ENCODE measurements around the gene MLLT10.

The MLLT10 gene

GRCh38 chr10:21501091-21501490, 32.9 kb upstream of the MLLT10 start:
- TF ChIP-seq CTCF (IDR thresholded peaks at IDR 0.05; ENCODE audit: insufficient read depth, missing control alignments): no peak
- no peak for FAIRE-seq
- DNase-seq (ENCODE audit: insufficient read length, low spot score): no peak

GRCh38 chr10:21501731-21502347, 32.2 kb upstream of the MLLT10 start:
- no peak for TF ChIP-seq CTCF (IDR thresholded peaks at IDR 0.05; ENCODE audit: insufficient read depth, missing control alignments)
- DNase-seq (ENCODE audit: insufficient read length, low spot score): no peak
- FAIRE-seq: no peak

DNA sequence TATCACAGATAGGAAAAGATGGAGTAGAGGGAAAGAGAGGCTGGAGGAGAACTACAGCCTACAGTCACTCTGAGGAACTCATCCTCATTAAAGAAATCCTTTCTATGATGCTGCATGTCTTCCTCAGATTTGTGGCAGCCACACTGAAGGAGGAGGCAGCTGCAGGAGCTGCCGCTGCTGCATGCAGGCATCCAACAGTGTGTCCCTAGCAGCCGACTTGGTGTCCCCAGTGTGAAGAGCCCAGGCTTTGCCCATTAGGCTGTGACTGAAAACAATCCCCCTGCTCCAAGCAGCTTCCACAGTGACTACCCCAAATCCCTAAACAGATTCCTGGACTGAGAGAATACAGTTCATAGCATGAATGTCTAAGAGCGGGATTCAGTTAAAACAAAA, 31.7 kb upstream of the MLLT10 start:
- FAIRE-seq: no peak
- TF ChIP-seq CTCF (IDR thresholded peaks at IDR 0.05; ENCODE audit: insufficient read depth, missing control alignments): no peak
- DNase-seq (ENCODE audit: insufficient read length, low spot score): no peak

- FAIRE-seq (no peak), DNase-seq (ENCODE audit: insufficient read length, low spot score) (no peak)
- no peak for TF ChIP-seq CTCF (IDR thresholded peaks at IDR 0.05; ENCODE audit: insufficient read depth, missing control alignments)
Observed at GRCh38 chr10:21503542-21503941, 30.5 kb upstream of the MLLT10 start.

DNA sequence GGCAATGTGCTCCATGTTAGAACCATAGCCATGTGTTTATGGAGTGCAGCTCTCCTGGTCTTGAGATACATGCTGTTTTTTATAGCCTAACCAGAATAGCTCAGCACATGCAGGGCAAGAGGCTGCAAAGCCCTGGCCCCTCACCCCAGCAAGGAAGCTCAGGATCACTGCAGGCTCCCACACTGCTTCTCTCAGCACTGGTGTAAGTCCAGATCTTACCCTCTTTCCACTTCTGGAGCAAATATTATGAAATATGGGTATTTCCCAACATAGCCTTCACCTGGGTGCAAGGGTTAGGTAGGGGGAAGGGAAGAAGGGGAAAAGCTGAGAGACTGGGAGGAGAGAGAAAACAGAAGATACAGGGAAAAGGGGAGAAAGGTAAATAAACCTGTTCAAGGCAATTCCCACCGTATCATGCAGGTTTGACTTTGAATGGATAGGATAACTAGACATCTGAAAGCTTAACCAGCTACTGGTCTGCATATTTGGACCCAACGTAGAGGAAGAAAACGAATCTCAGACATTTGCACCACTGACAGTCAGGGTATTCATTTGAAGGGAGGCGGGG, 28.2 kb upstream of the MLLT10 start:
- FAIRE-seq (no peak), DNase-seq (ENCODE audit: insufficient read length, low spot score) (no peak)
- TF ChIP-seq CTCF (IDR thresholded peaks at IDR 0.05; ENCODE audit: insufficient read depth, missing control alignments): no peak

- FAIRE-seq: no peak
- DNase-seq (ENCODE audit: insufficient read length, low spot score): no peak
- no peak for TF ChIP-seq CTCF (IDR thresholded peaks at IDR 0.05; ENCODE audit: insufficient read depth, missing control alignments)
Observed at GRCh38 chr10:21506351-21506750, 27.7 kb upstream of the MLLT10 start.

DNA sequence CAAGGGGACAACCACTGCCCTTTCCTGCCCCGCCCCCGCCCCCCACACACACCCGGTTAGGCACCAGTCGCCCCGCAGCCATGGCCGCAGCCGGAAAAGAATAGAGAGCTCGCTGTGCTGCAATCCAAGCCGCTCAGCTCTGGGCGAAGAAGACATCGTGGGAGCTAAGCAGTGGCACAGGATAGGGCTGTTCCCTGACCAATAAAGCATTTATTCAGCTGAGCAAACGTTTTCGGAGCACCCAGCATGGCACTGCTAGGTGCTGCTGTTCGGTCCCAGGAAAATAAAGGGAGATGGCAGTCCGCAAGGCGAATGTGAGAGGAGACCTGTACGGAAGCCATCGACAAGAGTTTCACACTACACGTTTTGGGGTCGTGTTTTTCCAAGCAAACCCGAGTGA, 26.9 kb upstream of the MLLT10 start:
- no peak for DNase-seq (ENCODE audit: insufficient read length, low spot score)
- no peak for TF ChIP-seq CTCF (IDR thresholded peaks at IDR 0.05; ENCODE audit: insufficient read depth, missing control alignments)
- FAIRE-seq: no peak

Data from D721Med (cell line).